ENCODE results near the gene TMEM135.

The TMEM135 gene

DNA sequence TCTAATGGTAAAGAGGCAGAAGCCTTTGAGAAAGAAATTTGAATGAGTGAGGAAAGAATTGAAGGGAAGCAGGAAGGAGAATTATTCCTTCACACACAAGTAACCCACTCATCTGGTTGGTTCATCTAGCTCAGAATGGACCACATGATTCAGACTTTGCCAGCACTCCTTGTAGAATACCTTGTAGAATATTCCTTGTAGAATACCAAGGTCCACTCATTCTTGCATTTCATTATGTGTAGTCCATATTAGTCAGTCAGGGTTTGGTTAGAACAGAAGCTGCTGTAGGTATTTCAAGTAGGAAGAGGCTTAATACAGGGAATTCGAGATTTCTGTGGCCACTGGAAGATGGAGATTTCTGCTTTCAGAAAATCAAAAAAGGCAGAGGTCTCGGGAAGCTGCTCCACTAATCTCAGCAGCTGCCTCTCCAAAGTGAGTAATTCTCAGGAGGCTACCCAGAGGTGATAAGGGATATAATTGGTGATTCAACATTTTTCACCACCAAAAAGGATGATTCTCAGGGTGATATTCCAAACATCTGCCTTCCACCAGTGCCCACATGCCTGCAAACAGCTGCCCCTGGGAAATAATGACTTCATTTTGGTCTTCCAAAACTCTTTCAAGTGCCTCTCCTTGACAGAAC lies 329.1 kb downstream of the TMEM135 start:
- no peak for DNase-seq

DNA sequence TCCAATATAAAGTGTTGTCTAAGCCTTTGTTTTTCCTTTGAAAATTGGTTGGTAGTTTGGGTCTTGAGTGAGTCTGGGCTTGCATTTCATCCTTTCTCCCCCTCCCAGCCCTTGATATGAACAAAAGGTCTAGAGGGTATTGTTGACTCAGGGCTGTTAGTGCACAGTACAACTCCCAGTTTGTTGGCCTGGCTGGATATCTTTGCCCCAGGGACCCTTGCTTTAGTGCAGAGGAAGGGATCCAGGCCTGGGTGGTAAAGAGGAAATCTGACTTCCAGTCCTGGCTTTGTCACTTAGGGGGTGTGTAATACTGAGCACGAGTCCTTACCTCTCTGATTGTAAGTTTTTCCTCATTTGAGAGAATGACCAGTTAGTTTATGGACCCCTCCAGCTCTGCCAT lies 330.4 kb downstream of the TMEM135 start:
- no peak for DNase-seq

DNA sequence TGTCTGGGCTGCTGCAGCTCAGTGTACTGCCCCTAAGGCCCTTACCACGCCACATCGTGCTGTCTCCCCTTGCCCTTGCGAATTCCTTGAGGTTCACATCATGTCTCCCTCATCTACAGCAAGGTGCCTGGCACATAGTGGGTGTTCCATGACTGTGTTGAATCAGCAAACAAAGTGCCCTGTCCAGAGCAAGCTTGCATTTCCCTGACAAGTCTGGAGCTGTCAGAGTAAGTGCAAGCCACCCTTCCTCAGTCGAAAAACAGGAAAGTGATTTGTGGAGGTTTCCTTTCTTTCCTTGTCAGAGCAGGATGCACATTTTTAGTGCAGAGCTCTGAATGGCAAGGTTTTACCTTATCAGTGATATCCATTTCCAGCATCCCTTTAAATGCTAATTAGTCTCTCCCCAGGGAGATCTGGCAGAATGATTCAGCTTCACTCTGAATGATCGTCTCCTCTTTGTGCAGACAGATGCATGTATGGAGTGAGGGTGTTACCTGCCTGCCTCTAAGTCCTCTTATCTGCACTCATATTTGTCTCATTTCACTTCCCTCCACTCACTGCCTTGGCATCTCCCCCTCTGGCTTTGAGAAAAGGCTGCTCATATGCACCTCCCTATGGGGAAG lies 331.2 kb downstream of the TMEM135 start:
- no peak for DNase-seq

DNA sequence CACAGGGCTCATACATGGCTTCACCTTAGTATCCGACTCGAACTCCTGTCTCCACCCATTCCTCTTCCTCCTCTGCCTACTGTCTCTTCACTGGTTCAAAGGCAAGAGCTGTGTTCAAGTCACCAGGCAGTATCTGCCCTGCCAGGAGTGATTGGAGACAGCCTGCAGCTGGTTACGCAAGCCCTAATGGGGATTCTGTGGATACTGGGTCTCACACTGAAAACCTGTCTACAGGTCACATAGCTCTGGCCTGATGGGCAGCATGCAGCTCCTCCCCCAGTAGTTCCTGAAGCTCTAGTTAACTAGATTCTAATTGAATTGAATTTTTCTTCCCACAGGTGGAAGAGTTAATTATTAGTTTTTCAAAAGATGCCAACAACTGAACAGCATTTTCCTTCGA lies 332.2 kb downstream of the TMEM135 start:
- DNase-seq = no peak

DNA sequence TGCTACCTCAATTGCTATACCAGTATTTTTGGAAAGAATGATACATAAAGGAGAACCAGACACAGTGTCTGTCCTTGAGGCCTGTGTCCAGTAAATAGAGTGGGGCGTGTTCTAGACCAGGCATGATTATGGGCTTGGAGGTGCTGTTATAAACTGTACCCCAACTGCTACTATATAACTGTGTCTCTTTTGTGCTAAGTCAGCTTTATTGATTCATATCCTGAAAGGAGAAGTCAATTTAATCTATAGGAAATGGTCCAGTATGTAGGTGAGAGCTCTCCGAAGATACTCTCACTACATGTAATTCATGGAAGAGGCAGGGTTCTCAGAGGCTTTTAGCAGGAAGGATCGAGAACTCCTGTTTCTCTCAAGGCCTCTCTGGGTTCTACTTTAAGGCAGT lies 334.3 kb downstream of the TMEM135 start:
- no peak for DNase-seq
